Stomach (tissue), 9 donors: Measurements from ENCODE around the gene COMMD7. TPM values are rescaled to one million over a fixed set of nuclear protein-coding genes. Genes with fewer than 3 reads are reported as not detected.
A peak's percentile ranks its signal among the peaks of the same experiment; 100 is the strongest.

Source experiments
- DNase-seq, 2 donors: peaks; one replicate each; pipeline versions ENCODE4 v3.0.0 to v3.0.0-alpha.2; 2013 to 2019
- H3K27ac ChIP-seq, 5 donors: fragments of 200-600 bp in 4 of 5; sonication (generic) in 4 of 5; one replicate each; pipeline ENCODE4 v1.5.1; 2013 to 2019; ENCODE audit warnings: mild to moderate bottlenecking in 1 of 5, moderate library complexity in 1 of 5
- H3K27me3 ChIP-seq, 3 donors: fragments of 200-600 bp; sonication (generic); one replicate each; pipeline ENCODE4 v1.5.1; 2017 to 2019; ENCODE audit warnings: mixed run types in 1 of 3
- H3K36me3 ChIP-seq, 4 donors: fragments of 200-600 bp; sonication (generic); 1 replicate in 3 of 4; 2 replicates in 1 of 4; pipeline ENCODE4 v1.5.1; 2016 to 2019
- H3K4me1 ChIP-seq, 4 donors: fragments of 200-600 bp; sonication (generic); one replicate each; pipeline ENCODE4 v1.5.1; 2016 to 2019
- H3K4me3 ChIP-seq, 4 donors: fragments of 200-600 bp; sonication (generic) in 3 of 4; one replicate each; pipeline ENCODE4 v1.5.1; 2016 to 2019; ENCODE audit warnings: mild to moderate bottlenecking in 1 of 4
- H3K9me3 ChIP-seq, 4 donors: fragments of 200-600 bp; sonication (generic); one replicate each; pipeline ENCODE4 v1.5.1; 2016 to 2019
- CTCF ChIP-seq, 7 experiments: fragments of 450-650 bp in 4 of 7; fragments of 200-600 bp in 3 of 7; sonication (generic) in 3 of 7; IDR thresholded peaks; one replicate each; pipeline ENCODE4 v1.5.1; 2016 to 2019; ENCODE audit warnings: antibody characterized with exemption in 7 of 7, control low read depth in 2 of 7, mild to moderate bottlenecking in 1 of 7
- EP300 ChIP-seq: sonication (generic); formaldehyde crosslinking; IDR thresholded peaks from one replicate; pipeline ENCODE4 v1.6.1; 2017; ENCODE audit warnings: antibody characterized with exemption
- POLR2A ChIP-seq, 4 donors: fragments of 450-650 bp; IDR thresholded peaks; one replicate each; pipeline ENCODE4 v1.6.1; 2016; ENCODE audit warnings: antibody characterized with exemption in 4 of 4, control low read depth in 2 of 4, mild to moderate bottlenecking in 1 of 4, moderate library complexity in 1 of 4
- POLR2AphosphoS5 ChIP-seq, 3 donors: sonication (generic); formaldehyde crosslinking; IDR thresholded peaks; one replicate each; pipeline ENCODE4 v1.6.1; 2016; ENCODE audit warnings: antibody characterized with exemption in 3 of 3
- WGBS, 5 donors: extraction: QIAGEN DNeasy Blood & Tissue Kit in 3 of 5; methylation state at CpG; one replicate each; pipeline versions ENCODE4 v1.1.5 to v1.1.7; 2013 to 2018; 5-methylcytosine and 5-hydroxymethylcytosine counted together
- intact Hi-C: fragments of 100-400 bp; cut with DNase I; formaldehyde crosslinking; loops from one replicate; pipeline ENCODE4 v1.15.1; 2023; ENCODE audit warnings: low total_unique reads
- polyA plus RNA-seq, 3 donors: library from polyadenylated mRNA; stranded (reverse); fragments of 200-250 nt; gene quantifications; one replicate each; pipeline ENCODE4 v1.2.3, GENCODE V29; 2013
- total RNA-seq, 5 donors: library from RNA; depleted of rRNA; stranded (reverse); fragments of >200 nt; gene quantifications; one replicate each; pipeline versions ENCODE4 v1.1.0 to v1.2.3, GENCODE V29; 2014 to 2016
- donor health status: healthy with polysubstance abuse.
- donor health status: Bipolar disorder and iron deficiency.
- donor health status: healthy.

The COMMD7 gene
- total and polyA plus RNA-seq, 8 donors, result 3.8 to 61.9 (median 24.3) TPM

GRCh38 chr20:32667027-32667426 is 76.2 kb downstream of the COMMD7 start:
- no peaks in the 10 kb centered on the region for H3K27me3 ChIP-seq
- no peak overlapping the region for H3K4me3 ChIP-seq
- no peak overlapping the region for H3K27ac ChIP-seq
- WGBS, 5 donors, result 58 to 68% (median 61%) methylated on average over 5 of the region's 5 CpGs
- peaks cover 0 to 12% (median 4%) of the 10 kb centered on the region in 4 donors for H3K4me1 ChIP-seq
- no peaks in the 10 kb centered on the region for H3K36me3 ChIP-seq
- H3K9me3 ChIP-seq, result no peaks in the 10 kb centered on the region
- DNase-seq, result peak in 1 of 2 donors; percentile 9
- TF ChIP-seq EP300, result no peak
- TF ChIP-seq CTCF (IDR thresholded peaks at IDR 0.05), result no peak
- no peak for TF ChIP-seq POLR2AphosphoS5 (IDR thresholded peaks at IDR 0.05)
- no peak for TF ChIP-seq POLR2A (IDR thresholded peaks at IDR 0.05)
- intact Hi-C loops, result no loop called here

GRCh38 chr20:32664678-32665159 is 78.5 kb downstream of the COMMD7 start:
- H3K9me3 ChIP-seq, result no peaks in the 10 kb centered on the region
- peak in 1 of 2 donors; percentile 38 for DNase-seq
- H3K36me3 ChIP-seq, result no peaks in the 10 kb centered on the region
- peaks cover 0 to 12% (median 4%) of the 10 kb centered on the region in 4 donors for H3K4me1 ChIP-seq
- H3K27ac ChIP-seq, result peak overlapping the region in 2 of 5 donors; percentile 2 to 51
- no peak overlapping the region for H3K4me3 ChIP-seq
- WGBS, 5 donors, result 39 to 58% (median 45%) methylated on average over 5 to 9 of the region's 9 CpGs
- intact Hi-C loops, result no loop called here
- H3K27me3 ChIP-seq, result no peaks in the 10 kb centered on the region
- no peak for TF ChIP-seq POLR2AphosphoS5 (IDR thresholded peaks at IDR 0.05)
- TF ChIP-seq POLR2A (IDR thresholded peaks at IDR 0.05), result no peak
- no peak for TF ChIP-seq EP300
- no peak for TF ChIP-seq CTCF (IDR thresholded peaks at IDR 0.05)

GRCh38 chr20:32664012-32664677 is 79.1 kb downstream of the COMMD7 start:
- Histone ChIP-seq H3K27ac (no peak overlapping the region), H3K27me3 (no peaks in the 10 kb centered on the region), H3K36me3 (no peaks in the 10 kb centered on the region), H3K4me3 (no peak overlapping the region), H3K4me1 (peaks cover 0 to 12% (median 4%) of the 10 kb centered on the region in 4 donors), H3K9me3 (no peaks in the 10 kb centered on the region)
- peak in 1 of 2 donors; percentile 4 for DNase-seq
- WGBS, 5 donors, result 81 to 93% (median 87%) methylated on average over 5 to 11 of the region's 11 CpGs
- TF ChIP-seq CTCF (IDR thresholded peaks at IDR 0.05) (no peak), POLR2A (IDR thresholded peaks at IDR 0.05) (no peak), EP300 (no peak), POLR2AphosphoS5 (IDR thresholded peaks at IDR 0.05) (no peak)
- intact Hi-C loops, result no loop called here

GRCh38 chr20:32663335-32664011 is 79.8 kb downstream of the COMMD7 start:
- TF ChIP-seq POLR2AphosphoS5 (IDR thresholded peaks at IDR 0.05) (no peak), EP300 (no peak), POLR2A (IDR thresholded peaks at IDR 0.05) (no peak), CTCF (IDR thresholded peaks at IDR 0.05) (no peak)
- WGBS, 5 donors, result 75 to 88% (median 86%) methylated on average over 4 to 6 of the region's 6 CpGs
- no peak overlapping the region for H3K4me3 ChIP-seq
- DNase-seq, result peak in 1 of 2 donors; percentile 1
- no peaks in the 10 kb centered on the region for H3K27me3 ChIP-seq
- no peaks in the 10 kb centered on the region for H3K9me3 ChIP-seq
- intact Hi-C loops, result no loop called here
- H3K27ac ChIP-seq, result no peak overlapping the region
- H3K4me1 ChIP-seq, result peaks cover 0 to 12% (median 4%) of the 10 kb centered on the region in 4 donors
- no peaks in the 10 kb centered on the region for H3K36me3 ChIP-seq
